ENCODE results near the gene CLIP1. TPM values are rescaled to one million over a fixed set of nuclear protein-coding genes. Genes with fewer than 3 reads are reported as not detected.

The CLIP1 gene
- total RNA-seq, 1 donor from 2014 or later, result 59.1 TPM

- DNase-seq (ENCODE audit: extremely low spot score, unreplicated experiment), result no peak
- TF ChIP-seq CTCF (conservative IDR thresholded peaks at IDR 0.05), result no peak
- Mint-ChIP-seq H3K4me1 (ENCODE audit: unreplicated experiment) (peaks cover 15% of the 10 kb centered on the region), H3K36me3 (peaks cover 4% of the 10 kb centered on the region), H3K27ac (no peak overlapping the region), H3K4me3 (no peak overlapping the region), H3K27me3 (no peaks in the 10 kb centered on the region), H3K9me3 (no peaks in the 10 kb centered on the region)
These were observed 10.9 kb downstream of the CLIP1 start for GRCh38 chr12:122411537-122411936.

DNA sequence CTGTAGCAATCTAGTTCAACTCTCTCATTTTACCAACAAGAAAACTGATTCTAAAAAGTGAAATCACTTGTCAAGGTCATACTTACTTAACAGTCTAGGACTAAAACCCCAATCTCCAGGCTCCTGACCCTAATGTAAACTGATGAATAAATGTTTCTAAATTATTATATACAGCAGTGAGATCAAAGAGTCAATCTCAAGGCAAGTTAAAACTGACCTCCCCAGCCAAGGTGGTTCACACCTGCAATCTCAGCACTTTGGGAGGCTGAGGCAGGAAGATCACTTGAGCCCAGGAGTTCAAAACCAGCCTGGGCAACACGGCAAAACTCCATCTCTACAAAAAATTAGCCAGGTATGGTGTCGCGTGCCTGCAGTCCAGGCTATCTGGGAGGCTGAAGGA, 15.3 kb downstream of the CLIP1 start:
- Mint-ChIP-seq H3K9me3 (peaks cover 5% of the 10 kb centered on the region), H3K4me1 (ENCODE audit: unreplicated experiment) (peaks cover 19% of the 10 kb centered on the region), H3K36me3 (peaks cover 17% of the 10 kb centered on the region), H3K27ac (peak overlapping the region; percentile 84), H3K4me3 (no peak overlapping the region), H3K27me3 (no peaks in the 10 kb centered on the region)
- no peak for DNase-seq (ENCODE audit: extremely low spot score, unreplicated experiment)
- no peak for TF ChIP-seq CTCF (conservative IDR thresholded peaks at IDR 0.05)

- Mint-ChIP-seq H3K4me3 (no peak overlapping the region), H3K4me1 (ENCODE audit: unreplicated experiment) (peaks cover 19% of the 10 kb centered on the region), H3K27me3 (no peaks in the 10 kb centered on the region), H3K9me3 (peaks cover 5% of the 10 kb centered on the region), H3K27ac (peak overlapping the region; percentile 84), H3K36me3 (peaks cover 17% of the 10 kb centered on the region)
- DNase-seq (ENCODE audit: extremely low spot score, unreplicated experiment), result no peak
- no peak for TF ChIP-seq CTCF (conservative IDR thresholded peaks at IDR 0.05)
These were observed 15.7 kb downstream of the CLIP1 start for GRCh38 chr12:122406701-122407164.

- no peak for DNase-seq (ENCODE audit: extremely low spot score, unreplicated experiment)
- no peaks in the 10 kb centered on the region for H3K27me3 Mint-ChIP-seq
- no peak overlapping the region for H3K4me3 Mint-ChIP-seq
- H3K27ac Mint-ChIP-seq, result peak overlapping the region; percentile 84
- no peak for TF ChIP-seq CTCF (conservative IDR thresholded peaks at IDR 0.05)
- peaks cover 13% of the 10 kb centered on the region for H3K36me3 Mint-ChIP-seq
- peaks cover 38% of the 10 kb centered on the region for H3K4me1 Mint-ChIP-seq (ENCODE audit: unreplicated experiment)
- H3K9me3 Mint-ChIP-seq, result peaks cover 5% of the 10 kb centered on the region
These were observed 18.6 kb downstream of the CLIP1 start for GRCh38 chr12:122403831-122404230.

GRCh38 chr12:122403115-122403770, 19.2 kb downstream of the CLIP1 start:
- H3K4me1 Mint-ChIP-seq (ENCODE audit: unreplicated experiment), result peaks cover 38% of the 10 kb centered on the region
- peaks cover 13% of the 10 kb centered on the region for H3K36me3 Mint-ChIP-seq
- peak overlapping the region; percentile 85 for H3K27ac Mint-ChIP-seq
- TF ChIP-seq CTCF (conservative IDR thresholded peaks at IDR 0.05), result peak; percentile 22
- peak overlapping the region; percentile 59 for H3K4me3 Mint-ChIP-seq
- no peak for DNase-seq (ENCODE audit: extremely low spot score, unreplicated experiment)
- H3K27me3 Mint-ChIP-seq, result no peaks in the 10 kb centered on the region
- H3K9me3 Mint-ChIP-seq, result peaks cover 5% of the 10 kb centered on the region

Data from type B pancreatic cell (in vitro differentiated cells).